ENCODE data around the gene NBPF9.
"Not testable (repeated sequence)": the region's sequence is repeated elsewhere in the genome, so short reads cannot be mapped to it uniquely, and the experiment has no call there.

NBPF9 gene

GRCh38 chr1:149103109-149104081 lies at the start of gene NBPF9:
NBPF9 (minus strand) TSS chr1:149103551; CDS start chr1:149082139, 21,412 bp downstream.
- not testable (repeated sequence) for DNase-seq

GRCh38 chr1:149149909-149150308 lies 46.6 kb upstream of the NBPF9 start:
- not testable (repeated sequence) for DNase-seq

GRCh38 chr1:149137585-149137984 lies 34.2 kb upstream of the NBPF9 start:
- not testable (repeated sequence) for DNase-seq

GRCh38 chr1:149130938-149131337 lies 27.6 kb upstream of the NBPF9 start:
- DNase-seq: not testable (repeated sequence)

GRCh38 chr1:149129245-149129644 lies 25.9 kb upstream of the NBPF9 start:
- not testable (repeated sequence) for DNase-seq

- not testable (repeated sequence) for DNase-seq
Measured at GRCh38 chr1:149126555-149127145, 23.3 kb upstream of the NBPF9 start.

GRCh38 chr1:149123948-149124926 lies 20.9 kb upstream of the NBPF9 start:
- DNase-seq: not testable (repeated sequence)

GRCh38 chr1:149112828-149113227 lies 9.5 kb upstream of the NBPF9 start:
- DNase-seq: not testable (repeated sequence)

GRCh38 chr1:149110343-149110742 lies 7.0 kb upstream of the NBPF9 start:
- not testable (repeated sequence) for DNase-seq

GRCh38 chr1:149102574-149102973 lies 777 bp downstream of the NBPF9 start:
- not testable (repeated sequence) for DNase-seq

GRCh38 chr1:149098276-149098675 lies 5.1 kb downstream of the NBPF9 start:
- not testable (repeated sequence) for DNase-seq

- not testable (repeated sequence) for DNase-seq
Measured at GRCh38 chr1:149093155-149093554, 10.2 kb downstream of the NBPF9 start.

- DNase-seq: not testable (repeated sequence)
Measured at GRCh38 chr1:149075505-149076127, 27.7 kb downstream of the NBPF9 start.

GRCh38 chr1:149064611-149065010 lies 38.7 kb downstream of the NBPF9 start:
- not testable (repeated sequence) for DNase-seq

GRCh38 chr1:149043056-149043455 lies 60.3 kb downstream of the NBPF9 start:
- DNase-seq: not testable (repeated sequence)

- not testable (repeated sequence) for DNase-seq
Measured at GRCh38 chr1:149033916-149034315, 69.4 kb downstream of the NBPF9 start.

- DNase-seq: not testable (repeated sequence)
Measured at GRCh38 chr1:149024327-149024726, 79.0 kb downstream of the NBPF9 start.

GRCh38 chr1:149018577-149018976 lies 84.8 kb downstream of the NBPF9 start:
- not testable (repeated sequence) for DNase-seq

- not testable (repeated sequence) for DNase-seq
Measured at GRCh38 chr1:149016626-149017025, 86.7 kb downstream of the NBPF9 start.

- not testable (repeated sequence) for DNase-seq
Measured at GRCh38 chr1:149015522-149015921, 87.8 kb downstream of the NBPF9 start.

GRCh38 chr1:149013513-149013912 lies 89.8 kb downstream of the NBPF9 start:
- not testable (repeated sequence) for DNase-seq

GRCh38 chr1:149012599-149012998 lies 90.8 kb downstream of the NBPF9 start:
- DNase-seq: not testable (repeated sequence)
